ENCODE measurements around the gene PALLD.

Gene PALLD

DNA sequence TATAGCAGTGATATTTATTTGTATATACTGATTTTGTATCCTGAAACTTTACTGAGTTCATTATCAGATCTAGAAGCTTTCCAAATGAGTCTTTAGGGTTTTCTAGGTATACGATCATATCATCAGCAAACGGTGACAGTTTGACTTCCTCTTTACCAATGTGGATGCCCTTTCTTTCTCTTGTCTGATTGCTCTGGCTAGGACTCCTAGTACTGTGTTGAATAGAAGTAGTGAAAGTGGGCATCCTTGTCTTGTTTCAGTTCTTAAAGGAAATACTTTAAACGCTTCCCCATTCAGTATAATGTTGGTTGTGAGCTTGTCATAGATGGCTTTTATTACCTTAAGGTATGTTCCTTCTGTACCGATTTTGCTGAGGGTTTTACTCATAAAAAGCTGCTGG is 475.7 kb downstream of the PALLD start:
- DNase-seq (ENCODE audit: low read depth in 2 of 2): no peak

All from stimulated activated CD4-positive, alpha-beta T cell treated with anti-CD3 and anti-CD28 coated beads, Interleukin-12 subunit alpha, Interleukin-12 subunit beta, amount 100 ng/mL, for 24 hours (primary cell).